ENCODE measurements around the gene CEMIP. TPM values are rescaled to one million over a fixed set of nuclear protein-coding genes. Genes with fewer than 3 reads are reported as not detected.
A peak's percentile ranks its signal among the peaks of the same experiment; 100 is the strongest.

CEMIP gene
- total RNA-seq, 1 experiment from 2014 or later, result 0.61 TPM

- no peak for TF ChIP-seq EZH2 (IDR thresholded peaks at IDR 0.05; ENCODE audit: low read depth)
- TF ChIP-seq CTCF (conservative IDR thresholded peaks at IDR 0.05), result no peak
- ChIA-PET POLR2A (ENCODE audit: unreplicated experiment) (no interaction called here), CTCF (no interaction called here)
- BruUV-seq (replicated peaks), result no TSS peak
- no peaks in the 10 kb centered on the region for H3K9me2 ChIP-seq (ENCODE audit: insufficient read depth)
- no peaks in the 10 kb centered on the region for H3K27me3 ChIP-seq (ENCODE audit: insufficient read depth, low read depth)
- no peak overlapping the region for H3K4me2 ChIP-seq
- H3K9me3 ChIP-seq (ENCODE audit: insufficient read depth, low read depth), result peaks cover 8% of the 10 kb centered on the region; the same call in 1 of the 2 replicates
- peaks cover 13% of the 10 kb centered on the region; the same call in 1 of the 2 replicates for H3K4me1 ChIP-seq (replicated peaks; ENCODE audit: insufficient read depth)
- H3F3A ChIP-seq (ENCODE audit: insufficient read depth, low read depth), result peaks cover 46% of the 10 kb centered on the region; the same call in 1 of the 2 replicates
- H3K36me3 ChIP-seq (ENCODE audit: low read depth), result peaks cover 64% of the 10 kb centered on the region
- H3K79me2 ChIP-seq (ENCODE audit: low read depth), result peaks cover 65% of the 10 kb centered on the region
- no peak overlapping the region for H3K27ac ChIP-seq
- H2AFZ ChIP-seq, result no peak overlapping the region
- DNase-seq, result peak in 1 of 2 experiments; percentile 61
- H3K4me3 ChIP-seq, result no peak overlapping the region
- H4K20me1 ChIP-seq (ENCODE audit: insufficient read depth), result peaks cover 33% of the 10 kb centered on the region
- intact Hi-C loops (cut with micrococcal nuclease; ENCODE audit: unreplicated experiment), result no loop called here
Observed at GRCh38 chr15:80749589-80749988, 29.6 kb upstream of the CEMIP start.

DNA sequence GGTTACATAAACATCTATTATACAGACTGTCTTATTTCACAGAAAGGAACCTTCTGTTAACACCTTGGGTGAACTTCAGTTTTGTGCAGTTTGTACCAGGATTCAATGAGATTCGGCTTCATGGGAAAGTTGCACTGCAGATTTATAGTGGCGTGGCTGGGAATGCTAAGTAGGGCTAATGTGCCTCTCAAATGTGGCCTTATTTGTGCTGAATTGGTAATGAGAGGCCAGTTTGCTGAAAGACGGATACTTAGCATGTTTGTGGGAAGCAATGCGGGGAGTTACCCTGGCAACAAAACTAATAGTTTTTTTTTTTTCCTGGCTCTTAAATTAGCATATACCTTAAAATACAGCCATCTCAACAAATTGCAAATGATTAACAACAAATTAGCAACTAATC is 28.6 kb upstream of the CEMIP start:
- no peak overlapping the region for H3K27ac ChIP-seq
- BruUV-seq (replicated peaks), result no TSS peak
- CTCF ChIA-PET, result no interaction called here

GRCh38 chr15:80752204-80752603 is 27.0 kb upstream of the CEMIP start:
- no TSS peak for BruUV-seq (replicated peaks)
- intact Hi-C loops (cut with micrococcal nuclease; ENCODE audit: unreplicated experiment), result no loop called here
- CTCF ChIA-PET, result no interaction called here

More for the DNA sequence above, 28.6 kb upstream of the CEMIP start:
- H3K9me2 ChIP-seq (ENCODE audit: insufficient read depth), result no peaks in the 10 kb centered on the region
- H3K4me2 ChIP-seq, result no peak overlapping the region
- DNase-seq, result no peak
- H3K9me3 ChIP-seq (ENCODE audit: insufficient read depth, low read depth), result peaks cover 6% of the 10 kb centered on the region; the same call in 1 of the 2 replicates
- no peak overlapping the region for H3K4me3 ChIP-seq
- H3K79me2 ChIP-seq (ENCODE audit: low read depth), result peaks cover 57% of the 10 kb centered on the region
- no peaks in the 10 kb centered on the region for H3K27me3 ChIP-seq (ENCODE audit: insufficient read depth, low read depth)
- TF ChIP-seq EZH2 (IDR thresholded peaks at IDR 0.05; ENCODE audit: low read depth), result no peak
- TF ChIP-seq CTCF (conservative IDR thresholded peaks at IDR 0.05), result no peak
- peaks cover 70% of the 10 kb centered on the region for H3K36me3 ChIP-seq (ENCODE audit: low read depth)
- H3K4me1 ChIP-seq (replicated peaks; ENCODE audit: insufficient read depth), result 0 out of 2 replicates have a peak, but pooled peaks cover 6% of the 10 kb centered on the region
- H2AFZ ChIP-seq, result no peak overlapping the region
- POLR2A ChIA-PET (ENCODE audit: unreplicated experiment), result no interaction called here
- H3F3A ChIP-seq (ENCODE audit: insufficient read depth, low read depth), result peaks cover 40% of the 10 kb centered on the region; the same call in 1 of the 2 replicates
- peaks cover 33% of the 10 kb centered on the region for H4K20me1 ChIP-seq (ENCODE audit: insufficient read depth)
- intact Hi-C loops (cut with micrococcal nuclease; ENCODE audit: unreplicated experiment), result no loop called here

More at GRCh38 chr15:80752204-80752603, 27.0 kb upstream of the CEMIP start:
- POLR2A ChIA-PET (ENCODE audit: unreplicated experiment), result no interaction called here
- H3K9me3 ChIP-seq (ENCODE audit: insufficient read depth, low read depth), result no peaks in the 10 kb centered on the region
- peaks cover 30% of the 10 kb centered on the region for H4K20me1 ChIP-seq (ENCODE audit: insufficient read depth)
- H2AFZ ChIP-seq, result no peak overlapping the region
- no peak for DNase-seq
- no peak overlapping the region for H3K4me3 ChIP-seq
- TF ChIP-seq EZH2 (IDR thresholded peaks at IDR 0.05; ENCODE audit: low read depth) (no peak), CTCF (conservative IDR thresholded peaks at IDR 0.05) (no peak)
- H3K4me2 ChIP-seq, result no peak overlapping the region
- H3K4me1 ChIP-seq (replicated peaks; ENCODE audit: insufficient read depth), result 0 out of 2 replicates have a peak, but pooled peaks cover 6% of the 10 kb centered on the region
- H3K27ac ChIP-seq, result 0 out of 2 replicates have a peak overlapping the region, but pooled peaks have one; percentile 29
- no peaks in the 10 kb centered on the region for H3K27me3 ChIP-seq (ENCODE audit: insufficient read depth, low read depth)
- peaks cover 32% of the 10 kb centered on the region; the same call in 1 of the 2 replicates for H3F3A ChIP-seq (ENCODE audit: insufficient read depth, low read depth)
- H3K9me2 ChIP-seq (ENCODE audit: insufficient read depth), result no peaks in the 10 kb centered on the region
- H3K36me3 ChIP-seq (ENCODE audit: low read depth), result peaks cover 61% of the 10 kb centered on the region
- peaks cover 50% of the 10 kb centered on the region for H3K79me2 ChIP-seq (ENCODE audit: low read depth)
